Measurements from ENCODE around the gene EPC1.

- TF ChIP-seq CTCF (conservative IDR thresholded peaks at IDR 0.05) (no peak), EZH2 (IDR thresholded peaks at IDR 0.05; ENCODE audit: low read depth) (no peak)
Measured at GRCh38 chr10:32337350-32337749, 9.6 kb downstream of the EPC1 start.

Measured in PC-9 (cell line).